Esophagus squamous epithelium (tissue), 5 donors: ENCODE data around the gene TPGS2. TPM values are rescaled to one million over a fixed set of nuclear protein-coding genes. Genes with fewer than 3 reads are reported as not detected.

ENCODE experiments used
- DNase-seq: peaks from one replicate; lab custom pipeline; 2025; lab: John Stamatoyannopoulos, UW
- H3K27ac ChIP-seq, 4 donors: fragments of 200-600 bp; sonication (generic); one replicate each; pipeline ENCODE4 v1.5.1; 2016 to 2019; ENCODE audit warnings: mild to moderate bottlenecking in 1 of 4
- H3K27me3 ChIP-seq, 4 donors: fragments of 200-600 bp; sonication (generic); 1 replicate in 3 of 4; 2 replicates in 1 of 4; pipeline versions ENCODE4 v1.5.1 to v1.6.0; 2017 to 2021; ENCODE audit warnings: antibody characterized with exemption in 1 of 4
- H3K36me3 ChIP-seq, 3 donors: fragments of 200-600 bp; sonication (generic); one replicate each; pipeline ENCODE4 v1.5.1; 2016 to 2019
- H3K4me1 ChIP-seq, 3 donors: fragments of 200-600 bp; sonication (generic); one replicate each; pipeline ENCODE4 v1.5.1; 2017 to 2019
- H3K4me3 ChIP-seq, 4 donors: fragments of 200-600 bp; sonication (generic); 1 replicate in 3 of 4; 2 replicates in 1 of 4; pipeline ENCODE4 v1.5.1; 2016 to 2019; ENCODE audit warnings: mild to moderate bottlenecking in 2 of 4, moderate library complexity in 1 of 4
- H3K9me3 ChIP-seq, 3 donors: fragments of 200-600 bp; sonication (generic); one replicate each; pipeline ENCODE4 v1.5.1; 2016 to 2019
- CTCF ChIP-seq, 6 experiments: fragments of 450-650 bp in 4 of 6; fragments of 200-600 bp in 2 of 6; sonication (generic) in 2 of 6; IDR thresholded peaks; one replicate each; pipeline ENCODE4 v1.5.1; 2016 to 2019; ENCODE audit warnings: antibody characterized with exemption in 6 of 6, mild to moderate bottlenecking in 4 of 6, moderate library complexity in 4 of 6
- POLR2A ChIP-seq, 4 donors: fragments of 450-650 bp; IDR thresholded peaks; one replicate each; pipeline ENCODE4 v1.6.1; 2017; ENCODE audit warnings: antibody characterized with exemption in 4 of 4, mild to moderate bottlenecking in 4 of 4, moderate library complexity in 3 of 4
- WGBS, 2 donors: methylation state at CpG; one replicate each; pipeline ENCODE4 v1.1.5; 2018; 5-methylcytosine and 5-hydroxymethylcytosine counted together
- intact Hi-C: fragments of 100-400 bp; cut with DNase I; formaldehyde crosslinking; loops from one replicate; pipeline ENCODE4 v1.15.0; 2022
- total RNA-seq, 4 donors: library from RNA; depleted of rRNA; stranded (reverse); fragments of >200 nt; gene quantifications; one replicate each; pipeline ENCODE4 v1.1.0, GENCODE V29; 2016
- donor health status: DM: yes; HTN: yes; CAD: no.

TPGS2 gene
- total RNA-seq, 4 donors from 2014 or later: 65.1 to 155 (median 105) TPM

GRCh38 chr18:36757991-36758390, 70.8 kb downstream of the TPGS2 start:
- peaks cover 0 to 17% (median 0%) of the 10 kb centered on the region in 3 donors for H3K36me3 ChIP-seq
- H3K27me3 ChIP-seq: no peaks in the 10 kb centered on the region
- 80 to 88% methylated on average over 3 of the region's 3 CpGs for WGBS, 2 donors
- no peak for DNase-seq
- H3K9me3 ChIP-seq: no peaks in the 10 kb centered on the region
- no peak overlapping the region for H3K27ac ChIP-seq
- intact Hi-C loops: loop anchor here (2.0 kb wide), 1 partner anchor 69 kb away; no protein-coding TSS in a partner anchor
- TF ChIP-seq CTCF (IDR thresholded peaks at IDR 0.05) (no peak), POLR2A (IDR thresholded peaks at IDR 0.05) (no peak)
- H3K4me3 ChIP-seq: no peak overlapping the region
- H3K4me1 ChIP-seq: peaks cover 0 to 19% (median 10%) of the 10 kb centered on the region in 3 donors

- H3K27me3 ChIP-seq: no peaks in the 10 kb centered on the region
- DNase-seq: no peak
- peaks cover 0 to 17% (median 0%) of the 10 kb centered on the region in 3 donors for H3K36me3 ChIP-seq
- no peak for TF ChIP-seq POLR2A (IDR thresholded peaks at IDR 0.05)
- peak in 5 of 6 experiments; percentile 47 to 85 (median 74) for TF ChIP-seq CTCF (IDR thresholded peaks at IDR 0.05)
- H3K27ac ChIP-seq: peak overlapping the region in 2 of 4 donors; percentile 55 to 56
- intact Hi-C loops: loop anchor here (2.0 kb wide), 1 partner anchor 68 kb away; no protein-coding TSS in a partner anchor
- peaks cover 0 to 19% (median 10%) of the 10 kb centered on the region in 3 donors for H3K4me1 ChIP-seq
- H3K4me3 ChIP-seq: no peak overlapping the region
- no peaks in the 10 kb centered on the region for H3K9me3 ChIP-seq
- 0 to 4% methylated on average over 1 of the region's 1 CpG for WGBS, 2 donors
Observed at GRCh38 chr18:36757081-36757480, 71.7 kb downstream of the TPGS2 start.

- 16 to 23% methylated on average over 4 of the region's 4 CpGs for WGBS, 2 donors
- Histone ChIP-seq H3K4me1 (peaks cover 0 to 19% (median 10%) of the 10 kb centered on the region in 3 donors), H3K36me3 (peaks cover 0 to 8% (median 0%) of the 10 kb centered on the region in 3 donors), H3K4me3 (no peak overlapping the region), H3K27ac (peak overlapping the region in 3 of 4 donors; percentile 55 to 58 (median 56)), H3K9me3 (no peaks in the 10 kb centered on the region), H3K27me3 (no peaks in the 10 kb centered on the region)
- no peak for TF ChIP-seq CTCF (IDR thresholded peaks at IDR 0.05)
- TF ChIP-seq POLR2A (IDR thresholded peaks at IDR 0.05): no peak
- intact Hi-C loops: loop anchor here (2.0 kb wide), 1 partner anchor 67 kb away; no protein-coding TSS in a partner anchor
- no peak for DNase-seq
Observed at GRCh38 chr18:36756242-36756641, 72.6 kb downstream of the TPGS2 start.

GRCh38 chr18:36752929-36753865, 75.6 kb downstream of the TPGS2 start:
- H3K27me3 ChIP-seq: no peaks in the 10 kb centered on the region
- intact Hi-C loops: no loop called here
- no peaks in the 10 kb centered on the region for H3K36me3 ChIP-seq
- DNase-seq: no peak
- H3K4me1 ChIP-seq: peaks cover 0 to 19% (median 10%) of the 10 kb centered on the region in 3 donors
- peak overlapping the region in 2 of 4 donors; percentile 14 to 49 for H3K27ac ChIP-seq
- no peak overlapping the region for H3K4me3 ChIP-seq
- WGBS, 2 donors: 47 to 60% methylated on average over 3 of the region's 3 CpGs
- H3K9me3 ChIP-seq: no peaks in the 10 kb centered on the region
- TF ChIP-seq CTCF (IDR thresholded peaks at IDR 0.05): no peak
- no peak for TF ChIP-seq POLR2A (IDR thresholded peaks at IDR 0.05)
